Neuronal stem cell (in vitro differentiated cells): ENCODE data around the gene MRM2.

Experiments used
- DNase-seq: peaks from one replicate; pipeline ENCODE4 v3.0.0-alpha.2; 2013; ENCODE audit warnings: low spot score
- H2AFZ ChIP-seq: one replicate; pipeline ENCODE4 v1.6.1; 2013; ENCODE audit warnings: mild to moderate bottlenecking, low read length, inconsistent platforms
- H2AK5ac ChIP-seq: 2 replicates; pipeline ENCODE4 v1.6.1; 2013; ENCODE audit warnings: low read depth, mild to moderate bottlenecking, inconsistent platforms, low read length, moderate library complexity, mixed read lengths
- H2BK120ac ChIP-seq: 2 replicates; pipeline ENCODE4 v1.6.1; 2013; ENCODE audit warnings: low read depth, mild to moderate bottlenecking, inconsistent platforms, low read length, moderate library complexity, mixed read lengths
- H2BK12ac ChIP-seq: one replicate; pipeline ENCODE4 v1.6.1; 2013; ENCODE audit warnings: low read length, inconsistent platforms
- H2BK15ac ChIP-seq: 2 replicates; pipeline ENCODE4 v1.6.1; 2013; ENCODE audit warnings: mild to moderate bottlenecking, low read length, inconsistent platforms, mixed read lengths
- H2BK5ac ChIP-seq: one replicate; pipeline ENCODE4 v1.6.1; 2013; ENCODE audit warnings: inconsistent platforms, mild to moderate bottlenecking, low read length, moderate library complexity
- H3K14ac ChIP-seq: one replicate; pipeline ENCODE4 v1.6.1; 2013; ENCODE audit warnings: low read length, inconsistent platforms
- H3K18ac ChIP-seq: 2 replicates; pipeline ENCODE4 v1.6.1; 2013; ENCODE audit warnings: low read length, inconsistent platforms
- H3K23ac ChIP-seq: 2 replicates; pipeline ENCODE4 v1.6.1; 2013; ENCODE audit warnings: low read depth, mild to moderate bottlenecking, mixed read lengths, low read length, inconsistent platforms; ENCODE audit not compliant: poor library complexity
- H3K27ac ChIP-seq: replicated peaks from 3 replicates; pipeline ENCODE4 v1.5.1; 2013; ENCODE audit warnings: low read length, inconsistent platforms
- H3K27me3 ChIP-seq, 3 experiments: 2 replicates each; pipeline ENCODE4 v1.6.1; 2013; ENCODE audit warnings: low read length in 3 of 3, mild to moderate bottlenecking in 2 of 3, inconsistent platforms in 1 of 3, low read depth in 1 of 3, mixed read lengths in 1 of 3, moderate library complexity in 1 of 3; ENCODE audit not compliant: control insufficient read depth in 3 of 3, insufficient read depth in 3 of 3
- H3K36me3 ChIP-seq, 2 donors: replicated peaks in 1 of 2; 2 replicates each; pipeline ENCODE4 v1.6.1; 2013; ENCODE audit warnings: low read length in 2 of 2; ENCODE audit not compliant: control insufficient read depth in 2 of 2, insufficient read depth in 2 of 2
- H3K4ac ChIP-seq: 2 replicates; pipeline ENCODE4 v1.6.1; 2013; ENCODE audit warnings: inconsistent platforms, mild to moderate bottlenecking, low read length, moderate library complexity
- H3K4me1 ChIP-seq, 2 donors: 1 replicate in 1 of 2; 2 replicates in 1 of 2; pipeline ENCODE4 v1.6.1; 2013; ENCODE audit warnings: low read length in 2 of 2, low read depth in 1 of 2; ENCODE audit not compliant: control insufficient read depth in 2 of 2, insufficient read depth in 1 of 2
- H3K4me2 ChIP-seq: one replicate; pipeline ENCODE4 v1.6.1; 2013; ENCODE audit warnings: mild to moderate bottlenecking, low read length, inconsistent platforms; ENCODE audit not compliant: insufficient read depth, poor library complexity, severe bottlenecking
- H3K4me3 ChIP-seq, 2 donors: 2 replicates each; pipeline ENCODE4 v1.5.1; 2013; ENCODE audit warnings: low read length in 2 of 2, mild to moderate bottlenecking in 2 of 2, inconsistent platforms in 1 of 2, moderate library complexity in 1 of 2
- H3K79me1 ChIP-seq: one replicate; pipeline ENCODE4 v1.6.1; 2013; ENCODE audit warnings: low read depth, mild to moderate bottlenecking, inconsistent platforms, low read length, moderate library complexity
- H3K9ac ChIP-seq: one replicate; pipeline ENCODE4 v1.6.1; 2013; ENCODE audit warnings: mild to moderate bottlenecking, low read depth, low read length, inconsistent platforms; ENCODE audit not compliant: poor library complexity
- H3K9me3 ChIP-seq, 2 donors: replicated peaks in 1 of 2; 2 replicates each; pipeline versions ENCODE3 to v1.6.1; 2013; ENCODE audit warnings: low read length in 2 of 2, mild to moderate bottlenecking in 2 of 2, inconsistent platforms in 1 of 2, low read depth in 1 of 2, mixed read lengths in 1 of 2, moderate library complexity in 1 of 2; ENCODE audit not compliant: control insufficient read depth in 2 of 2, insufficient read depth in 1 of 2
- H4K8ac ChIP-seq: one replicate; pipeline ENCODE4 v1.6.1; 2013; ENCODE audit warnings: low read depth, mild to moderate bottlenecking, inconsistent platforms, low read length, moderate library complexity
- H4K91ac ChIP-seq: one replicate; pipeline ENCODE4 v1.6.1; 2013; ENCODE audit warnings: low read length, low read depth, mild to moderate bottlenecking, inconsistent platforms; ENCODE audit not compliant: poor library complexity
- whole genome bisulfite sequencing, 2 donors: extraction: QIAGEN DNeasy Blood & Tissue Kit; methylation state at CpG; one replicate each; pipeline ENCODE4 v1.1.7; 2013; ENCODE audit warnings: missing lambda C conversion rate in 2 of 2, mixed read lengths in 1 of 2; ENCODE audit not compliant: insufficient read length in 2 of 2, insufficient replicate concordance in 1 of 2; ENCODE audit errors: extremely low coverage in 2 of 2; 5-methylcytosine and 5-hydroxymethylcytosine counted together

The MRM2 gene

GRCh38 chr7:2214636-2215035 lies 27.4 kb downstream of the MRM2 start:
- Histone ChIP-seq H2BK12ac (no peak overlapping the region), H2AK5ac (no peak overlapping the region), H3K9ac (no peak overlapping the region), H3K4me3 (no peak overlapping the region), H3K79me1 (peaks cover 7% of the 10 kb centered on the region), H2BK5ac (peak overlapping the region; percentile 24), H3K4me1 (no peaks in the 10 kb centered on the region), H3K18ac (no peak overlapping the region), H3K27ac (no peak overlapping the region), H3K27me3 (no peaks in the 10 kb centered on the region), H4K91ac (peak overlapping the region; percentile 72), H3K23ac (no peak overlapping the region), H4K8ac (no peak overlapping the region), H3K4ac (no peak overlapping the region), H3K36me3 (peaks cover 66 to 85% of the 10 kb centered on the region in 2 donors), H2BK15ac (no peak overlapping the region), H3K4me2 (no peak overlapping the region), H3K9me3 (peaks cover 0 to 6% of the 10 kb centered on the region in 2 donors), H3K14ac (peak overlapping the region; percentile 21), H2BK120ac (no peak overlapping the region), H2AFZ (no peak overlapping the region)
- no CpG with 5 or more reads among the region's 9 CpGs for WGBS, 2 donors
- no peak for DNase-seq

- H3K4me3 ChIP-seq = no peak overlapping the region
- peaks cover 68 to 94% of the 10 kb centered on the region in 2 donors for H3K36me3 ChIP-seq
- no peak for DNase-seq
- H2BK15ac ChIP-seq = no peak overlapping the region
- no peak overlapping the region for H3K9ac ChIP-seq
- no peaks in the 10 kb centered on the region for H3K4me1 ChIP-seq
- peaks cover 0 to 6% of the 10 kb centered on the region in 2 donors for H3K9me3 ChIP-seq
- WGBS, 2 donors = no CpG with 5 or more reads among the region's 15 CpGs
- no peak overlapping the region for H2AK5ac ChIP-seq
- H3K18ac ChIP-seq = no peak overlapping the region
- no peak overlapping the region for H4K8ac ChIP-seq
- no peak overlapping the region for H2BK120ac ChIP-seq
- H3K27me3 ChIP-seq = no peaks in the 10 kb centered on the region
- no peak overlapping the region for H3K14ac ChIP-seq
- no peak overlapping the region for H3K27ac ChIP-seq
- no peak overlapping the region for H3K4ac ChIP-seq
- no peak overlapping the region for H3K4me2 ChIP-seq
- H3K23ac ChIP-seq = no peak overlapping the region
- no peak overlapping the region for H2BK12ac ChIP-seq
- H3K79me1 ChIP-seq = peaks cover 7% of the 10 kb centered on the region
- H2BK5ac ChIP-seq = no peak overlapping the region
- no peak overlapping the region for H2AFZ ChIP-seq
- H4K91ac ChIP-seq = no peak overlapping the region
Measured at GRCh38 chr7:2213551-2214215, 28.3 kb downstream of the MRM2 start.

DNA sequence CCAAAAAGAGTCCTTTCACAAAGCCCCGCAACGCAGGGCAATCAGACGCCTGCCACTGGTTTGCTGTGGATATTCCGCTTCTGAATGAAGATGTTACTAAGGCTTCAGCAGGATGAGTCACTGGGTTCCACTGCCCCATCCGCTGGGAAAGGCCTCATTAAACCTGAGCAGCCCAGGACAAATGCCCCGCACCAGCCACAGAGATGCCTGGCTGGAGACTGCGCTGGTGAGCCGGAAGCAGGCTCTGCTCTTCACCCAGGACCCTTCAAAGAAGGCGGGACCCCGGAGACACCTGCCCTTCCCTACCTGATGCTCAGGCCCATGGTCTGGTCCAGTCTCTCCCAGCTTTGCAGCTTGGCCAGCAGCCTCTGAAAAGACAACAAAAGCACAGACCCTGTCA lies 29.1 kb downstream of the MRM2 start:
- H3K79me1 ChIP-seq = peaks cover 6% of the 10 kb centered on the region
- H3K27ac ChIP-seq = no peak overlapping the region
- peaks cover 69 to 96% of the 10 kb centered on the region in 2 donors for H3K36me3 ChIP-seq
- no CpG with 5 or more reads among the region's 10 CpGs for WGBS, 2 donors
- H3K9me3 ChIP-seq = peaks cover 0 to 6% of the 10 kb centered on the region in 2 donors
- H2BK12ac ChIP-seq = no peak overlapping the region
- no peak overlapping the region for H3K14ac ChIP-seq
- no peaks in the 10 kb centered on the region for H3K4me1 ChIP-seq
- no peak overlapping the region for H2BK15ac ChIP-seq
- H4K91ac ChIP-seq = no peak overlapping the region
- no peak overlapping the region for H3K4me2 ChIP-seq
- no peak overlapping the region for H3K4ac ChIP-seq
- H3K18ac ChIP-seq = no peak overlapping the region
- no peak overlapping the region for H3K23ac ChIP-seq
- H4K8ac ChIP-seq = no peak overlapping the region
- no peak overlapping the region for H2AK5ac ChIP-seq
- H3K9ac ChIP-seq = no peak overlapping the region
- no peak overlapping the region for H2BK120ac ChIP-seq
- H3K27me3 ChIP-seq = no peaks in the 10 kb centered on the region
- no peak for DNase-seq
- H2BK5ac ChIP-seq = no peak overlapping the region
- no peak overlapping the region for H3K4me3 ChIP-seq
- H2AFZ ChIP-seq = no peak overlapping the region

GRCh38 chr7:2211926-2212325 lies 30.1 kb downstream of the MRM2 start:
- Histone ChIP-seq H2AK5ac (no peak overlapping the region), H3K4me3 (no peak overlapping the region), H3K14ac (no peak overlapping the region), H3K18ac (no peak overlapping the region), H3K4me1 (no peaks in the 10 kb centered on the region), H4K8ac (no peak overlapping the region), H2BK15ac (no peak overlapping the region), H3K79me1 (peaks cover 6% of the 10 kb centered on the region), H3K9me3 (peaks cover 0 to 6% of the 10 kb centered on the region in 2 donors), H3K27ac (no peak overlapping the region), H3K9ac (no peak overlapping the region), H3K4ac (no peak overlapping the region), H4K91ac (no peak overlapping the region), H3K27me3 (no peaks in the 10 kb centered on the region), H3K4me2 (no peak overlapping the region), H3K23ac (no peak overlapping the region), H2AFZ (no peak overlapping the region), H2BK12ac (no peak overlapping the region), H2BK120ac (no peak overlapping the region), H3K36me3 (peaks cover 67 to 95% of the 10 kb centered on the region in 2 donors), H2BK5ac (no peak overlapping the region)
- no CpG with 5 or more reads among the region's 13 CpGs for WGBS, 2 donors
- no peak for DNase-seq
